ENCODE data around the gene PDE1A. TPM values are rescaled to one million over a fixed set of nuclear protein-coding genes. Genes with fewer than 3 reads are reported as not detected.

PDE1A gene
- total RNA-seq, 3 donors from 2014 or later: 4.3 to 7.9 (median 5.6) TPM

DNA sequence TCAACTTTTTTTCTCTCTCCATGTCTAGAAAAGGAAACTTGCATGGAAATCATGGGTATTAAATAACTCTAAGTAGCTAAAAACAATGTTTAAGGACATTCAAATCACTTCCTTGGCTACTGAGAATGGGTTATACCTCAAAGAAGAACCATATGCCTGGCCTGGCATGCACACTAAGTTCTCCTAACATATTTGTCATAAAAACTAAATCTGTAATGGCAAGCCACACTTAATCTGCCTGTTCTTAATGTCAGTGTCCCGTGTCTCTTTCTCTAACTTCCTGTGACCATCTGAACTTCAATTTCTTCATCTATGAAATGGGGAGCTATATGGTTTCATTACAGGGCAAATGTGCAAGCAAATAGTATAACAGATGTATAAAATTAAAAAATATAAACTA lies 11.1 kb downstream of the PDE1A start:
- intact Hi-C loops (cut with DNase I; ENCODE audit: low total_unique reads): no loop called here
- H3K36me3 ChIP-seq: no peaks in the 10 kb centered on the region
- no peak overlapping the region for H3K4me3 ChIP-seq
- no peaks in the 10 kb centered on the region for H3K27me3 ChIP-seq
- H3K27ac ChIP-seq: no peak overlapping the region
- DNase-seq (ENCODE audit: low spot score in 2 of 2): no peak
- H3K4me1 ChIP-seq: no peaks in the 10 kb centered on the region
- no peaks in the 10 kb centered on the region for H3K9me3 ChIP-seq
- TF ChIP-seq POLR2AphosphoS5 (IDR thresholded peaks at IDR 0.05) (no peak), POLR2A (IDR thresholded peaks at IDR 0.05) (no peak)
- TF ChIP-seq, protein P1, sequence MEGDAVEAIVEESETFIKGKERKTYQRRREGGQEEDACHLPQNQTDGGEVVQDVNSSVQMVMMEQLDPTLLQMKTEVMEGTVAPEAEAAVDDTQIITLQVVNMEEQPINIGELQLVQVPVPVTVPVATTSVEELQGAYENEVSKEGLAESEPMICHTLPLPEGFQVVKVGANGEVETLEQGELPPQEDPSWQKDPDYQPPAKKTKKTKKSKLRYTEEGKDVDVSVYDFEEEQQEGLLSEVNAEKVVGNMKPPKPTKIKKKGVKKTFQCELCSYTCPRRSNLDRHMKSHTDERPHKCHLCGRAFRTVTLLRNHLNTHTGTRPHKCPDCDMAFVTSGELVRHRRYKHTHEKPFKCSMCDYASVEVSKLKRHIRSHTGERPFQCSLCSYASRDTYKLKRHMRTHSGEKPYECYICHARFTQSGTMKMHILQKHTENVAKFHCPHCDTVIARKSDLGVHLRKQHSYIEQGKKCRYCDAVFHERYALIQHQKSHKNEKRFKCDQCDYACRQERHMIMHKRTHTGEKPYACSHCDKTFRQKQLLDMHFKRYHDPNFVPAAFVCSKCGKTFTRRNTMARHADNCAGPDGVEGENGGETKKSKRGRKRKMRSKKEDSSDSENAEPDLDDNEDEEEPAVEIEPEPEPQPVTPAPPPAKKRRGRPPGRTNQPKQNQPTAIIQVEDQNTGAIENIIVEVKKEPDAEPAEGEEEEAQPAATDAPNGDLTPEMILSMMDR (IDR thresholded peaks at IDR 0.05): no peak

DNA sequence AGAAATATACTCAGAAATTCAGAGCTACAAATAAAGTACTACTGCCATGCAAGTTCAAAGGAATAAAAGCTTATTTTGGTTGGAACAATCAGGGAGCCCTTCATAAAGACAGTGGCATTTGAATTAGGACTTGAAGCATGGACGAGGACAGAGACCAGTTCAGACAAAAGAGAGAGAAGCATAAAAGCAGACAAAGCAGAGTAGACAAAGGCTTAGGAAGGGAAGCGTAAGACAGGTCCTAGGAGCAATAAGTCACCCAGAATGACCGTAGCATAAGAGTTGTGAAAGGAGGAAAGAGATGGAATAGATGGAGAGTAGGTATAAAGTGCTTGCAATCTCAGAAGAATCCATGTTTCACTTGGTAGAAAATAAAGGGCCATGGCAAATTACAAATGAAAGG lies 14.0 kb downstream of the PDE1A start:
- no peak overlapping the region for H3K27ac ChIP-seq
- TF ChIP-seq, protein P1 (IDR thresholded peaks at IDR 0.05): no peak
- intact Hi-C loops (cut with DNase I; ENCODE audit: low total_unique reads): no loop called here

DNA sequence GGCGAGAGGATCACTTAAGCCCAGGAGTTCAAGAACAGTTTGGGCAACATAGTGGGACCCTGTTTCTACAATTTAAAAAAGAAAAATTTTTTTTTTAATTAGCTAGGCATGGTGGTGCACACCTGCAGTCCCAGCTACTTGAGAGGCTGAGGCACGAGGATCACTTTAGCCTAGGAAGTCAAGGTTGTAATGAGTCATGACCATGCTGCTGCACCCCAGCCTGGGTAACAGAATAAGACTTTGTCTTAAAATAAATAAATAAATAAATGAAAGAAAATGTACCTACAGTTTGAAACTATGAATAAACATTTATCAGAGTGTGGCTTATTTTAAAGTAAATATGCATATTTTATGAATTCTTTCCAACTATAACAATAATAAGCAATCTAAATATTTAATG lies 16.7 kb downstream of the PDE1A start:
- H3K27me3 ChIP-seq: no peaks in the 10 kb centered on the region
- DNase-seq (ENCODE audit: low spot score in 2 of 2): no peak
- intact Hi-C loops (cut with DNase I; ENCODE audit: low total_unique reads): no loop called here
- TF ChIP-seq POLR2AphosphoS5 (IDR thresholded peaks at IDR 0.05): no peak
- no peak overlapping the region for H3K4me3 ChIP-seq
- H3K9me3 ChIP-seq: no peaks in the 10 kb centered on the region
- no peak overlapping the region for H3K27ac ChIP-seq
- H3K36me3 ChIP-seq: peaks cover 4% of the 10 kb centered on the region
- H3K4me1 ChIP-seq: no peaks in the 10 kb centered on the region

More for the DNA sequence above, 14.0 kb downstream of the PDE1A start:
- Histone ChIP-seq H3K4me1 (no peaks in the 10 kb centered on the region), H3K36me3 (no peaks in the 10 kb centered on the region), H3K4me3 (no peak overlapping the region), H3K27me3 (no peaks in the 10 kb centered on the region), H3K9me3 (no peaks in the 10 kb centered on the region)
- DNase-seq (ENCODE audit: low spot score in 2 of 2): no peak

DNA sequence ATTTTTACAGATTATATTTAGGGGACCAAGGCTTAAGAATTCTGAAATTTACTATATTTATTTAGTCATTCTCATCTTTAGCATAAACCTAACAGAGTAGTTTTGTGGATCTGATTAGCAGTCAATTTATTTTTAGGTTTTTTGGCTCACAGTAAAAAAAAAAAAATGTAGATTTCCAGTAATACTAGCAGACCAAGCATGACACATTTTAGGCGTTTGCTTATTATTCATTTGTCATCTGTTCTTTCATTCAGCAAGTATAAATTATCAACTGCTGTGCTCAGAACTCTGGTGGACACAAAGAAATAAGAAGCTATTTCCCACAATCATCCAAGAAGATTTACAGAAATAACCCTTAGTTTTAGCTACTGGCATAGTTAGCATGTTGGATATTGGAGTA lies 20.6 kb downstream of the PDE1A start:
- TF ChIP-seq, protein P1 (IDR thresholded peaks at IDR 0.05): no peak
- TF ChIP-seq POLR2A (IDR thresholded peaks at IDR 0.05) (no peak), POLR2AphosphoS5 (IDR thresholded peaks at IDR 0.05) (no peak)
- no peaks in the 10 kb centered on the region for H3K4me1 ChIP-seq
- no peak for DNase-seq (ENCODE audit: low spot score in 2 of 2)
- intact Hi-C loops (cut with DNase I; ENCODE audit: low total_unique reads): loop anchor here (10.0 kb wide), 1 partner anchor 1641 kb away; no protein-coding TSS in a partner anchor
- H3K36me3 ChIP-seq: peaks cover 4% of the 10 kb centered on the region
- H3K4me3 ChIP-seq: no peak overlapping the region
- no peaks in the 10 kb centered on the region for H3K9me3 ChIP-seq
- H3K27me3 ChIP-seq: no peaks in the 10 kb centered on the region
- no peak overlapping the region for H3K27ac ChIP-seq

DNA sequence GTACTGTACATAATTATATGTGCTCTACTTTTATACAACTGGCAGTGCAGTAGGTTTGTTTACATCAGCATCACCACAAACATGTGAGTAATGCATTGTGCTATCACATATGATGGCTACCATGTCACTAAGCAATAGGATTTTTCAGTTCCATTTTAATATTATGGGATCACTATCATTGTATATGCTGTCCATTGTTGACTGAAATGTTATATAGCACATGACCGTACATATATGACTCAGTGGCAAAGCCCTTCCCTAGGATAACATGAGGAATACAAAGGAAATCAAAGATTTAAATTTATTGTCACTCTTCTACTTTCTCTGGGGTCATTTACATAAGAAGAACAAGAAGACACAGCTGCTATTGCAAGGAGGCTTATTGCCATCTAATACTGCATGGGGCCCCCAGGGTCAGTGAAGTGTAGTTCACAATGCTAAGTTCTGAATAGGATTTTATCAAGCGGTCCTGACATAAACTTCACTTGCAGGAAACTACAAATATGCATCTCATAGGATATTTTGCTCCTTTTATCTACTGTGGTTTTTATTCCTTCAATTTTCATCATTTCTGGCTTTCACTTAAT lies 21.8 kb downstream of the PDE1A start:
- TF ChIP-seq POLR2AphosphoS5 (IDR thresholded peaks at IDR 0.05): no peak
- TF ChIP-seq, protein P1 (IDR thresholded peaks at IDR 0.05): no peak
- TF ChIP-seq POLR2A (IDR thresholded peaks at IDR 0.05): no peak
- Histone ChIP-seq H3K4me3 (no peak overlapping the region), H3K27me3 (no peaks in the 10 kb centered on the region), H3K27ac (no peak overlapping the region), H3K4me1 (no peaks in the 10 kb centered on the region), H3K36me3 (peaks cover 4% of the 10 kb centered on the region), H3K9me3 (no peaks in the 10 kb centered on the region)
- no peak for DNase-seq (ENCODE audit: low spot score in 2 of 2)
- intact Hi-C loops (cut with DNase I; ENCODE audit: low total_unique reads): loop anchor here (10.0 kb wide), 1 partner anchor 1640 kb away; no protein-coding TSS in a partner anchor

All from breast epithelium (tissue), 4 donors.